ENCODE results near the gene TIMMDC1.
"Not testable (repeated sequence)": the region's sequence is repeated elsewhere in the genome, so short reads cannot be mapped to it uniquely, and the experiment has no call there.

TIMMDC1 gene

DNA sequence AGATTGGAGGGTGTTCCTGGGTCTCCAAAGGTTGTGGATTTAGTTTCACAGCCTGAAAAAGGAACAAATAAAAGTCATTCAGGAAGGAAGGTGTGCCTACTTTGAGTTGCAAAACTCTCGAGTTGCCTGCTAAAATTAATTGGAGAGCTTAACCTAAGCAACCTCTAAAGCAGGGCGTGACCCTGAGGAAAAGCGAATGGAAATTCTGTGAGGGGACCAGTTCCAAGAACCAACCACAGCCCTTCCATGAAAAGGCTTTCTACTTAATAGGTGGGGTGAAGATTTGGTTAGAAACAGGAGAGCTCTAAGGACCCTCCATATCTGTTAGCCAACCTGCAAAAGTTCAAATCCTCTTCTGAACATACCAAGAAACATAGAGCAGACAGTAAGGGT lies 59.5 kb downstream of the TIMMDC1 start:
- DNase-seq: no peak

DNA sequence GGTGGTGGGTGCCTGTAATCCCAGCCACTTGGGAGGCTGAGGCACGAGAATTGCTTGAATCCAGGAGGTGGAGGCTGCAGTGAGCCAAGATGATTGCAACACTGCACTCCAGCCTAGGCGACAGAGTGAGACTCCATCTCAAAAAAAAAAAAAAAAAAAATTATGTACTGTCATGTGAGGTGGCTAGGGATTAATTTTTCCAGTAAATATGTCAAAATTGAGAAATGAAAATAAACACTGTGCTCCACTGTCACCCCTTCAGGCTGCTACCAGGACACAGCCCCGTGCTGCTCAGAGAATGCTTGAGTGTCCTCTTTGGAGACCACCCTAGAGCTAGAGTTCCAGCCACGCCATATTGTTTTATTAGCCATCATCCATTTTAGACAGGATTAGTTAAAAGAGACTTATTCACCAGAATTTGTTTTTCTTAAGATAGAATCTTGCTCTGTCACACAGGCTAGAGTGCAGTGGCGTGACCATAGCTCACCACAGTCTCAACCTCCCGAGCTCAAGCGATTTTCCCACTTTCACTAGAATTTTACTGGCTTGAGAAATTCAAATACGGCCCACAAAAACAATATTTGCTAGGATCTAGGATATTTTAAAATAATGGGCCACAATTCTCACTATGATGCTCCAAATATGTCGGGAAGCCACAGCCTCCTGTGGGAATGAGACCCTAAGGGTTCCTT lies 60.4 kb downstream of the TIMMDC1 start:
- no peak for DNase-seq

DNA sequence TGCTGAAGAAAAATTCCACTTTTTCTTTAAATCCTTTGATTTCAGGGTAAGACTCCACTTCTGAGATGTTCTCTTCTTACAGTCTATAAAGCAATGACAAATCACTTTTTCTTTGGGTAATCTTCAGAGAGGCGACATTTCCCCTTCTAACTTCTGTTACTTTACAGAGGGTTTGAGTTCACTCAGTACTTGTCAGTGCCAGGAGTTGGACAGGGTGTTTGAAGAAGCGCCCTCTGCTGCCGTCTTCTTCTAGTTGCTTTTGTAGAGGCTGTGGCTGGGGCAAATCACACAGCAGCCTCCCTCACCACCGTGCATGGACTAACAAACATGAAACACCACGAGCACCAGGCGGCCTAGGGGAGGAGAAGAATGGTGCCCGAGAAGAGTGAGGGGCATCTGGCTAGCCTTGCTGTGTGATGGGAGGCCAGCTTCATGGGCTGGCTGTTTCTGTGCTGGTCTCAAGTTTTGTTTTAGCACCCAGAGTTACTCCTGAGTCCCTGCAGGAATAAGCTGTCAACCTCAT lies 61.2 kb downstream of the TIMMDC1 start, which contains the start of gene CD80:
TSS of gene CD80 (minus strand) at position 174 of the 523 bp plus-strand sequence. CDS start 1,886 bp downstream, outside the sequence.
- DNase-seq: peak; percentile 73

DNA sequence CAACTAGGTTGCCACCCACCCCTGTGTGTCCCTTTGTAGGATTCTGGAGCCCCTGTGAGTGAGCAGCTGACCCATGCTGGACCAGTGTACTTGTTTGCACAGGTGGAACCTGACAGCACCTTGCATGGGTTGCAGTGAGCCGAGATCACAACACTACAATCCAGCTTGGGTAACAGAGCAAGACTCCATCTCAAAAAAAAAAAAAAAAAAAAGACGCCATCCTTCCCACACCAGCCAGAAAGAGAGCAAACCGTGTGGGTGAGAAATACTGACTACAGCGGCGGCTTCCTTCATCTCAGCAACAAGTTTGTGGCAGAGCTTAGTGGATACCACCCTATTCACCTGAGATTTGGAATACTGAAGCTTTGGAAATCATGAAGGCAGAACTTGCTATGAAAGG lies 61.8 kb downstream of the TIMMDC1 start:
- no peak for DNase-seq

DNA sequence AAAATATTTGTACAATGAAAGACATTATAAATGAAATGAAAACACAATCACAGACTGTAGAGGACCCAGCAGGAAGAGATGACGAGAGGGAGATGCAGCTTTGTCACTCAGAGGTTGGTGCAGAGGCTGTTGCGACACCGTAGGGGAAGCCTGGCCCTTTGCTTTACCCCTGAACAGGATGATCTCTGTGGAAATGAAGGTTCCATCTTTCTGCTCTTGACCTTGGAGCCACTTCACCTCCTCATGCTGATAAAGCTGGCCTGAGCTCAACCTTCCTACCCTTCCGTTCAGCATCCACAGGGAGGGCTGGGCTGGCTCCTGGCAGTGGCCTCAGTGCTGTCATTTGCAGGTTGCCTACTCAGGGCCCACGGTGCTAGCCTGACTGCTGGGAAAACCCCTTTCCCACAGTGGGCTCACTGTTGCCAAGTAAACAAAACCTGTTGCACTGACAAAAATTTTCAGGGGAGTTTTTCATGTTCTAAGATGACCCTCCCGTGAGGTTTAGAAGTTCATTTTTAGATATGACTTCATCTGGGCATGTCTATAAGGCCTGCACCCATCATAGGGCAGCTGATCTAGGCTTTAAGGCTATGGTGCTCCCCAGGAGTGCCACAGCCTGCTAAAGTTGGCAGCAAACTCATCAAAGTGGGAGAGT lies 64.1 kb downstream of the TIMMDC1 start:
- DNase-seq: peak; percentile 80

DNA sequence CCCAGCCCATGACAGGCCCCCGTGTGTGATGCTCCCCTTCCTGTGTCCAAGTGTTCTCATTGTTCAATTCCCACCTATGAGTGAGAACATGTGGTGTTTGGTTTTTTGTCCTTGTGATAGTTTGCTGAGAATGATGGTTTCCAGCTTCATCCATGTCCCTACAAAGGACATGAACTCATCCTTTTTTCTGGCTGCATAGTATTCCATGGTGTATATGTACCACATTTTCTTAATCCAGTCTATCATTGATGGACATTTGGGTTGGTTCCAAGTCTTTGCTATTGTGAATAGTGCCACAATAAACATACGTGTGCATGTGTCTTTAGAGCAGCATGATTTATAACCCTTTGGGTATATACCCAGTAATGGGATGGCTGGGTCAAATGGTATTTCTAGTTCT lies 65.0 kb downstream of the TIMMDC1 start:
- not testable (repeated sequence) for DNase-seq

DNA sequence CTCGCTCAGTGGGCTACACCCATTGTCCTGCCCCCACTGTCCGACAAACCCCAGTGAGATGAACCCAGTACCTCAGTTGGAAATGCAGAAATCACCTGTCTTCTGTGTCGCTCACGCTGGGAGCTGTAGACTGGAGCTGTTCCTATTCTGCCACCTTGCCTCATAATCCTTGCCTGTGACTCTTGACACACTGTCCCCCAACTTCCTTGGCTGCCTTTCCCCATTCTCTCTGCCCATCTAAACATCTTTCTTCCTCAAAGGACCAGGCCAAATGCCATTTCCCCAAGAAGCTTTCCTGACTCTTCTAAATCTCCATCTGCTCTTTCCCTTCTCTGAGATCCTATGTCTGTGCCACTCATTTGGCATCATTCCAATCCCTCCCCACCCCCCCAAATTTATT lies 70.8 kb downstream of the TIMMDC1 start:
- no peak for DNase-seq

DNA sequence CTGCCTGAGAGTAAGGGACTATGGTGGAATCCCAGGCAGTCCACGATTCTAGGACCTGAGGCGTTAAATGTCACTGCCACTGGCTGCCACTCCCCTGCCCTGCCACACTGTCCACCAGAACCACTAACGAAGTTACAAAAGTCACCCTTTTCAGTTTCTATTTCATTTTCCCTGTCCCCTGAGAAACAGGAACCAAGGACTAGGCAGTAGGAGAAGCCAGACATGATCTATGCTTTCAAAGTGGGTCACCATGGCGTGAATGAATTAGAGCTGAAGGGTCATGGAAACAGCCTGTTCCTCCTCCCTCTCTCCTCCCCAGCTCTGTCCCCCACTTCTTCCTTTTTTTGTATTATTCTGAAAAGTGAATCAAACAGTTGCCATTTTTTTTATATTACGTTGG lies 71.9 kb downstream of the TIMMDC1 start:
- DNase-seq: peak; percentile 23

DNA sequence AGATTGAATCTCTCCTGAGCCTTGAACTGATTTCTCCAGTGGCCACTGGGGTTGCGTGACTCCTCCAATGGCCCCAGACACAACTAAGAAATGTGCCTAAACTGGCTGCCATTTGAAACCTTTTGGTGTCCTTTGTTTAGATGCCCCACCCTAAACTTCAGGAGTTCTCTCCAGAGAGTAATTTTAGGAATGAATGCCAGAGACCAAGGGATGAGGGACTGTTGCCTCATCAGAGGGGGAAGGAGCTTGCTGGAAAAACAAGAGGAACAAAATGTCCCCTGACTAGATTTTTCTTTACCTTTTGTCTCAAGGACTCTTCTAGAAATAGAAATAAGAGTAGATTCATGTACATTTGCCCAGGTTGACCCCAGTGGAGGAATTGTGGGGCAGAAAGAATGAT lies 72.9 kb downstream of the TIMMDC1 start:
- DNase-seq: no peak

DNA sequence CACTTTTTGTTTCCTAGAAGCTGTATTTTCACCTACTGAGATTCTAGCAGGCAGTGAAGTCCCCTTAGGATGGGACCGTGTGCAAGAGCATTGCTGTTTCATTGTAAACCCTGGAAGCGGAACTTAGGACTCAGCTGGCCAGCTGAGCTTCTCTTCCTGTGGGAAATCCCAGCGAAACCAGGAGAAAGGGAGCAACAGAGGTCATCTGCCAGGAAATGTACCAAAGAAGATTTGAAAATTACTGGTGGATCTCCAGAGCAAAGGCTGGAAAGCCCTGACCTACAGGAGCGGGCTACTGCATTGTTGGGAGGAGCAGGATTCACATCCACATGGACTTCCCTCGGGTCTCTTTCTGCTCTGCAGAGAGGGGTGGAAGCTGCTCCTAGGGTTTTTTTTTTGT lies 73.3 kb downstream of the TIMMDC1 start:
- DNase-seq: no peak

Data from CD4-positive, alpha-beta T cell treated with Interleukin-4 for 4 hours (primary cell).